Lung (tissue), 12 donors: Measurements from ENCODE around the gene GLIS2. TPM values are rescaled to one million over a fixed set of nuclear protein-coding genes. Genes with fewer than 3 reads are reported as not detected.

Experiments
- ATAC-seq: fragments of 200-7000 bp; cut with Tn5 transposase; one replicate; pipeline ENCODE4 v1.9.1; 2020; ENCODE audit warnings: moderate number of reproducible peaks; ENCODE audit not compliant: insufficient read depth, low FRiP score
- DNase-seq, 3 donors: peaks; one replicate each; pipeline ENCODE4 v3.0.0-alpha.2; 2013 to 2017
- H3K27ac ChIP-seq, 2 donors: one replicate each; pipeline ENCODE4 v1.5.1; 2013; ENCODE audit warnings: mild to moderate bottlenecking in 2 of 2, moderate library complexity in 2 of 2, control low read depth in 1 of 2, inconsistent platforms in 1 of 2, low read depth in 1 of 2, low read length in 1 of 2
- H3K27me3 ChIP-seq, 3 donors: one replicate each; pipeline ENCODE4 v1.5.1; 2013; ENCODE audit warnings: low read length in 2 of 3; ENCODE audit not compliant: control insufficient read depth in 3 of 3, insufficient read depth in 3 of 3
- H3K36me3 ChIP-seq, 4 donors: one replicate each; pipeline ENCODE4 v1.5.1; 2013; ENCODE audit warnings: low read length in 4 of 4, mild to moderate bottlenecking in 1 of 4, moderate library complexity in 1 of 4; ENCODE audit not compliant: control insufficient read depth in 4 of 4, insufficient read depth in 4 of 4
- H3K4me1 ChIP-seq, 5 donors: one replicate each; pipeline ENCODE4 v1.5.1; 2013; ENCODE audit warnings: low read length in 5 of 5, mild to moderate bottlenecking in 2 of 5, moderate library complexity in 1 of 5; ENCODE audit not compliant: control insufficient read depth in 5 of 5, insufficient read depth in 5 of 5
- H3K4me3 ChIP-seq: one replicate; pipeline ENCODE4 v1.5.1; 2013; ENCODE audit warnings: mild to moderate bottlenecking, control low read depth, moderate library complexity
- H3K9ac ChIP-seq, 2 donors: one replicate each; pipeline ENCODE4 v1.5.1; 2013; ENCODE audit warnings: low read length in 2 of 2, control low read depth in 1 of 2; ENCODE audit not compliant: insufficient read depth in 1 of 2
- H3K9me3 ChIP-seq, 4 donors: one replicate each; pipeline ENCODE4 v1.5.1; 2013; ENCODE audit warnings: low read length in 3 of 4, mild to moderate bottlenecking in 1 of 4, moderate library complexity in 1 of 4; ENCODE audit not compliant: control insufficient read depth in 4 of 4, insufficient read depth in 3 of 4
- CTCF ChIP-seq: IDR thresholded peaks from 2 replicates; pipeline ENCODE4 v1.5.1; 2012; ENCODE audit warnings: mild to moderate bottlenecking; ENCODE audit errors: control extremely low read depth, extremely low read depth
- WGBS, 2 donors: extraction: QIAGEN DNeasy Blood & Tissue Kit; methylation state at CpG; one replicate each; pipeline ENCODE4 v1.1.7; 2013; 5-methylcytosine and 5-hydroxymethylcytosine counted together
- polyA plus RNA-seq, 2 donors: library from polyadenylated mRNA; stranded (reverse); fragments of 200-250 nt; gene quantifications; one replicate each; pipeline ENCODE4 v1.2.1, GENCODE V29; 2013
- total RNA-seq, 2 donors: library from RNA; depleted of rRNA in 1 of 2; stranded (reverse); fragments of >200 nt in 1 of 2; gene quantifications; one replicate each; pipeline ENCODE4 v1.2.1, GENCODE V29; 2014 to 2021
- donor health status: control.
- donor health status: control.
- donor health status: Bipolar disorder and iron deficiency.
- donor health status: healthy.
- donor health status: DM: yes; HTN: yes; CAD: no.

Gene GLIS2
- total and polyA plus RNA-seq, 4 donors, result 8.8 to 25.5 (median 14.9) TPM

GRCh38 chr16:4372578-4373355 lies 56.9 kb downstream of the GLIS2 start:
- H3K9ac ChIP-seq, result peak overlapping the region in 1 of 2 donors; percentile 42
- no peaks in the 10 kb centered on the region for H3K27me3 ChIP-seq
- 37 to 60% methylated on average over 9 to 10 of the region's 10 CpGs for WGBS, 2 donors
- peak overlapping the region; percentile 39 for H3K4me3 ChIP-seq
- peaks cover 7 to 71% (median 48%) of the 10 kb centered on the region in 5 donors for H3K4me1 ChIP-seq
- ATAC-seq, result no peak
- no peak for TF ChIP-seq CTCF
- peak overlapping the region; percentile 1 to 92 for H3K27ac ChIP-seq
- no peaks in the 10 kb centered on the region for H3K9me3 ChIP-seq
- DNase-seq, result peak in 2 of 3 donors; percentile 49 to 62
- peaks cover 0 to 3% (median 1%) of the 10 kb centered on the region in 4 donors for H3K36me3 ChIP-seq

GRCh38 chr16:4373356-4373908 lies 57.6 kb downstream of the GLIS2 start:
- ATAC-seq (no peak), DNase-seq (no peak)
- peak overlapping the region in 1 of 2 donors; percentile 69 for H3K9ac ChIP-seq

GRCh38 chr16:4373909-4374742 lies 58.3 kb downstream of the GLIS2 start:
- TF ChIP-seq CTCF, result no peak
- peak overlapping the region in 1 of 2 donors; percentile 69 for H3K9ac ChIP-seq
- DNase-seq (peak; percentile 87 to 93 (median 91)), ATAC-seq (no peak)
- 43 to 60% methylated on average over 28 to 30 of the region's 30 CpGs for WGBS, 2 donors
- peak overlapping the region; percentile 21 for H3K4me3 ChIP-seq
- peaks cover 0 to 10% (median 1%) of the 10 kb centered on the region in 4 donors for H3K36me3 ChIP-seq
- H3K4me1 ChIP-seq, result peaks cover 7 to 72% (median 47%) of the 10 kb centered on the region in 5 donors
- no peaks in the 10 kb centered on the region for H3K27me3 ChIP-seq
- H3K27ac ChIP-seq, result peak overlapping the region in 1 of 2 donors; percentile 94
- H3K9me3 ChIP-seq, result no peaks in the 10 kb centered on the region

More at GRCh38 chr16:4373356-4373908, 57.6 kb downstream of the GLIS2 start:
- peaks cover 7 to 72% (median 49%) of the 10 kb centered on the region in 5 donors for H3K4me1 ChIP-seq
- H3K27ac ChIP-seq, result peak overlapping the region; percentile 5 to 92
- peak overlapping the region; percentile 39 for H3K4me3 ChIP-seq
- no peak for TF ChIP-seq CTCF
- peaks cover 0 to 7% (median 1%) of the 10 kb centered on the region in 4 donors for H3K36me3 ChIP-seq
- no peaks in the 10 kb centered on the region for H3K9me3 ChIP-seq
- 40 to 69% methylated on average over 8 to 9 of the region's 9 CpGs for WGBS, 2 donors
- no peaks in the 10 kb centered on the region for H3K27me3 ChIP-seq
